ENCODE results near the gene CCDC127.

The CCDC127 gene

DNA sequence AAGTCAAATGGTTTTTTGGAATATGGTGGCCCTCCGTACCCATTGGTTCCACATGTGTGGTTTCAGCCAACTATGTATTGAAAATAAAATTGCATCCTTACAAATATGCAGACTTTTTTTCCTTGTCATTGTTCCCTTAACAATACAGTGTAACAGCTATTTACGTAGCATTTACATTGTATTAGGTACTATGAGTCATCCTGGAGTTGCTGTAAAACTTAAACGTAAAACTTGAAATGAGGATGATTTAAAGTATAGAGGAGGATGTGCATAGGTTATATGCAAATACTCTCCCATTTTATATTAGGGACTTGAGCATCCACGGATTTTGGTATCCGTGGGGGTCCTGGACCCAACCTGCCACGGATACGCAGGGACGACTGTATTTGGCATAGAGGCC, 16.5 kb upstream of the CCDC127 start:
- TF ChIP-seq ZBTB7A (IDR thresholded peaks at IDR 0.05; ENCODE audit: low read depth) (no peak), RAD21 (IDR thresholded peaks at IDR 0.05; ENCODE audit: low read depth) (no peak), TEAD4 (IDR thresholded peaks at IDR 0.05) (no peak), FOXM1 (IDR thresholded peaks at IDR 0.05; ENCODE audit: borderline replicate concordance, low read depth) (no peak), YY1 (IDR thresholded peaks at IDR 0.05; ENCODE audit: low read depth) (no peak), CREB1 (IDR thresholded peaks at IDR 0.05; ENCODE audit: low read depth) (no peak), TCF12 (IDR thresholded peaks at IDR 0.05; ENCODE audit: low read depth) (no peak), CEBPB (IDR thresholded peaks at IDR 0.05) (no peak), EP300 (IDR thresholded peaks at IDR 0.05; ENCODE audit: borderline replicate concordance) (no peak), EGR1 (IDR thresholded peaks at IDR 0.05) (no peak), NFIC (IDR thresholded peaks at IDR 0.05) (no peak)
- TF ChIP-seq, protein P1, sequence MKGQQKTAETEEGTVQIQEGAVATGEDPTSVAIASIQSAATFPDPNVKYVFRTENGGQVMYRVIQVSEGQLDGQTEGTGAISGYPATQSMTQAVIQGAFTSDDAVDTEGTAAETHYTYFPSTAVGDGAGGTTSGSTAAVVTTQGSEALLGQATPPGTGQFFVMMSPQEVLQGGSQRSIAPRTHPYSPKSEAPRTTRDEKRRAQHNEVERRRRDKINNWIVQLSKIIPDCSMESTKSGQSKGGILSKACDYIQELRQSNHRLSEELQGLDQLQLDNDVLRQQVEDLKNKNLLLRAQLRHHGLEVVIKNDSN (IDR thresholded peaks at IDR 0.05): no peak
- TF ChIP-seq, protein P2, sequence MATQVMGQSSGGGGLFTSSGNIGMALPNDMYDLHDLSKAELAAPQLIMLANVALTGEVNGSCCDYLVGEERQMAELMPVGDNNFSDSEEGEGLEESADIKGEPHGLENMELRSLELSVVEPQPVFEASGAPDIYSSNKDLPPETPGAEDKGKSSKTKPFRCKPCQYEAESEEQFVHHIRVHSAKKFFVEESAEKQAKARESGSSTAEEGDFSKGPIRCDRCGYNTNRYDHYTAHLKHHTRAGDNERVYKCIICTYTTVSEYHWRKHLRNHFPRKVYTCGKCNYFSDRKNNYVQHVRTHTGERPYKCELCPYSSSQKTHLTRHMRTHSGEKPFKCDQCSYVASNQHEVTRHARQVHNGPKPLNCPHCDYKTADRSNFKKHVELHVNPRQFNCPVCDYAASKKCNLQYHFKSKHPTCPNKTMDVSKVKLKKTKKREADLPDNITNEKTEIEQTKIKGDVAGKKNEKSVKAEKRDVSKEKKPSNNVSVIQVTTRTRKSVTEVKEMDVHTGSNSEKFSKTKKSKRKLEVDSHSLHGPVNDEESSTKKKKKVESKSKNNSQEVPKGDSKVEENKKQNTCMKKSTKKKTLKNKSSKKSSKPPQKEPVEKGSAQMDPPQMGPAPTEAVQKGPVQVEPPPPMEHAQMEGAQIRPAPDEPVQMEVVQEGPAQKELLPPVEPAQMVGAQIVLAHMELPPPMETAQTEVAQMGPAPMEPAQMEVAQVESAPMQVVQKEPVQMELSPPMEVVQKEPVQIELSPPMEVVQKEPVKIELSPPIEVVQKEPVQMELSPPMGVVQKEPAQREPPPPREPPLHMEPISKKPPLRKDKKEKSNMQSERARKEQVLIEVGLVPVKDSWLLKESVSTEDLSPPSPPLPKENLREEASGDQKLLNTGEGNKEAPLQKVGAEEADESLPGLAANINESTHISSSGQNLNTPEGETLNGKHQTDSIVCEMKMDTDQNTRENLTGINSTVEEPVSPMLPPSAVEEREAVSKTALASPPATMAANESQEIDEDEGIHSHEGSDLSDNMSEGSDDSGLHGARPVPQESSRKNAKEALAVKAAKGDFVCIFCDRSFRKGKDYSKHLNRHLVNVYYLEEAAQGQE (IDR thresholded peaks at IDR 0.05; ENCODE audit: low read depth): no peak

DNA sequence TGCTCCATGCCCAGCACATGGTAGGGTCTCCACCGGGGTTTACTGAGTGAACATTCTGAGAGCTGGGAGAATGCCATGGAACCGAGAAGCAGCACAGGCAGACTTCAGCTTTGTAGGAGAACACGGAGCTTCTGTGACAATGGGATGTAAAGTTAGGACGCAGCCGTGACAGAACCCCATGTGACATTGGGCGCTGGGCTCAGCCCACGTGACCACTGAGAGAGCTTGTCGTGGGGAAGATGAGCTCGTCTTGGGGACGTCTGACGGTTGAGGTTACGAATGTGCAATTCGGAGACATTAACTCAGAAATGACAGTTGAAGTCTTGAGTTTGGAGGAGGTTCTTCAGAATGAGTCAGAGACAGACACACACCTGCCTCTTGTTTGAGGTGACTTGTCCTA, 13.7 kb upstream of the CCDC127 start:
- TF ChIP-seq NFIC (IDR thresholded peaks at IDR 0.05): no peak
- no peak for TF ChIP-seq EP300 (IDR thresholded peaks at IDR 0.05; ENCODE audit: borderline replicate concordance)
- no peak for TF ChIP-seq TCF12 (IDR thresholded peaks at IDR 0.05; ENCODE audit: low read depth)
- TF ChIP-seq, protein P3, sequence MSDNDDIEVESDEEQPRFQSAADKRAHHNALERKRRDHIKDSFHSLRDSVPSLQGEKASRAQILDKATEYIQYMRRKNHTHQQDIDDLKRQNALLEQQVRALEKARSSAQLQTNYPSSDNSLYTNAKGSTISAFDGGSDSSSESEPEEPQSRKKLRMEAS (IDR thresholded peaks at IDR 0.05): no peak
- TF ChIP-seq TAF1 (IDR thresholded peaks at IDR 0.05; ENCODE audit: low read depth): no peak
- no peak for TF ChIP-seq TEAD4 (IDR thresholded peaks at IDR 0.05)
- TF ChIP-seq, protein P1 (IDR thresholded peaks at IDR 0.05): no peak
- TF ChIP-seq RAD21 (IDR thresholded peaks at IDR 0.05; ENCODE audit: low read depth): no peak
- no peak for TF ChIP-seq CEBPB (IDR thresholded peaks at IDR 0.05)
- no peak for TF ChIP-seq YY1 (IDR thresholded peaks at IDR 0.05; ENCODE audit: low read depth)
- TF ChIP-seq CREB1 (IDR thresholded peaks at IDR 0.05; ENCODE audit: low read depth): no peak

DNA sequence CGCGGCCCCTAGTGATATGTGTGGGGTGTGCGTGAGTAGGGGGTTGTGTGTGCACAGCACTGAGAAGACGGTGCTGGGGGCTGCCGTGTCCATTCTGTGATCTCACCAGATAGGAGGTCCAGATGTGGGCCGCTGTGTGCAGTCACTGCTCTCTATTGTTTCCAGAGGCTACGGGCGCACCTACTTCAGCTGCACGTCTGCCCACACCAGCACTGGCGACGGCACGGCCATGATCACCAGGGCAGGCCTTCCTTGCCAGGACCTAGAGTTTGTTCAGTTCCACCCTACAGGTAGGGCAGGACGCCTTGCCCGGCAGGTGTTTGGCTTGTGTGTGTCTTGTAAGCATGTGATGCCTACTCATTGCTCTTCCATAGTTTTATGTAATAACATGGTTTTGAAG, 12.8 kb upstream of the CCDC127 start:
- TF ChIP-seq, protein P1 (IDR thresholded peaks at IDR 0.05): no peak
- TF ChIP-seq TEAD4 (IDR thresholded peaks at IDR 0.05): no peak
- no peak for TF ChIP-seq TCF12 (IDR thresholded peaks at IDR 0.05; ENCODE audit: low read depth)
- no peak for TF ChIP-seq FOXM1 (IDR thresholded peaks at IDR 0.05; ENCODE audit: borderline replicate concordance, low read depth)
- TF ChIP-seq ZBTB7A (IDR thresholded peaks at IDR 0.05; ENCODE audit: low read depth): no peak
- no peak for TF ChIP-seq NFIC (IDR thresholded peaks at IDR 0.05)
- TF ChIP-seq TAF1 (IDR thresholded peaks at IDR 0.05; ENCODE audit: low read depth): no peak
- TF ChIP-seq EGR1 (IDR thresholded peaks at IDR 0.05): no peak
- no peak for TF ChIP-seq RAD21 (IDR thresholded peaks at IDR 0.05; ENCODE audit: low read depth)
- no peak for TF ChIP-seq EP300 (IDR thresholded peaks at IDR 0.05; ENCODE audit: borderline replicate concordance)
- TF ChIP-seq, protein P3 (IDR thresholded peaks at IDR 0.05): no peak

DNA sequence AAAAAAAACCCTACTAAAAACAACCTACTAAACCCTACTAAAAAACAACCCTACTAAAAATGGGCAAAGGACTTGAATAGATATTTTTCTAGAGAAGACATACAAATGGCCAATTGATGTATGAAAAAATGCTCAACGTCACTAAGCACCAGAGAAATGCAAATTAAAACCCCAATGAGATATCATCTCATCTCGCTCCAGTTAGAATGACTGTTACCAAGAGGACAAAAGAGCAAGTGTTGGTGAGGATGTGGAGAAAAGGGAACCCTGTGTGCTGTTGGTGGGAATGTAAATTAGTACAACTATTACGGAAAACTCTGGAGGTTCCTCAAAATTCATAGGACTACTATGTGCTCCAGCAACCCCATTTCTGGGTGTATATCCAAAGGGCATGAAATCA, 10.9 kb upstream of the CCDC127 start:
- no peak for TF ChIP-seq EGR1 (IDR thresholded peaks at IDR 0.05)
- TF ChIP-seq, protein P3 (IDR thresholded peaks at IDR 0.05): no peak

DNA sequence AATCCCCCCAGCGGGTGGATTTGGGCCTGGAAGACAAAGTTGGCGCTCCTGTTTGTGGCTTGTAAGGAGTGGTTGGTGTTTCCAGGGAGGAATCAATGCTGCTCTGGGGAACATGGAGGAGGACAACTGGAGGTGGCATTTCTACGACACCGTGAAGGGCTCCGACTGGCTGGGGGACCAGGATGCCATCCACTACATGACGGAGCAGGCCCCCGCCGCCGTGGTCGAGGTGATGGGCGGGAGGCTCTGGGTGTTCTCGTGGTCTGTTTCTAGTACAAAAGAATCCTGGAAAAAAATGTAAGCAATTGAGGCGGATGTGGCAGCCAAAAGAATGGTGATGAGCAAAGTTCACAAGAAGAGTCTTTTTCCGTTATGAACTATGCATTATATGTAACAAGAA, 7.4 kb upstream of the CCDC127 start:
- TF ChIP-seq NFIC (IDR thresholded peaks at IDR 0.05): no peak
- no peak for TF ChIP-seq EP300 (IDR thresholded peaks at IDR 0.05; ENCODE audit: borderline replicate concordance)
- no peak for TF ChIP-seq YY1 (IDR thresholded peaks at IDR 0.05; ENCODE audit: low read depth)
- TF ChIP-seq ZBTB7A (IDR thresholded peaks at IDR 0.05; ENCODE audit: low read depth): no peak
- TF ChIP-seq, protein P3 (IDR thresholded peaks at IDR 0.05): no peak
- TF ChIP-seq CEBPB (IDR thresholded peaks at IDR 0.05): no peak
- TF ChIP-seq RAD21 (IDR thresholded peaks at IDR 0.05; ENCODE audit: low read depth): no peak
- TF ChIP-seq FOXM1 (IDR thresholded peaks at IDR 0.05; ENCODE audit: borderline replicate concordance, low read depth): no peak
- TF ChIP-seq, protein P1 (IDR thresholded peaks at IDR 0.05): no peak
- no peak for TF ChIP-seq CREB1 (IDR thresholded peaks at IDR 0.05; ENCODE audit: low read depth)
- no peak for TF ChIP-seq TCF12 (IDR thresholded peaks at IDR 0.05; ENCODE audit: low read depth)

DNA sequence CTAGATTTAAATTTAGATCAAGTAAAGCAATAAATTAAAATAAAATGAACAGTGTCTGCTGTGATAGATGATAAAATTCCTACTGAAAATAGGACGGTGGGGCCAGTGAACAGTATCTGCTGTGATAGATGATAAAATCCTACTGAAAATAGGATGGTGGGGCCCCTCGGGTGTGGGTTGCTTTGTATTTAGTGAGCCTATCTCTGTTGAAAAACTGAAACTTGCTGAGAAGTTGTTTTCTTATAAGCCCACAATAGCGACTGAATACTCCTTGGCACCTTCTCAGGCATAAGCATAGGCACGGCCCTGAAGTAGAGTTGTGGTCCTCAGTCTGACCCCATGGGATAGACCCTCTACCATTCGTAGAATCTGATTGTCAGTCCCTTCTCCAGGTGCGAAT, 5.8 kb upstream of the CCDC127 start:
- TF ChIP-seq YY1 (IDR thresholded peaks at IDR 0.05; ENCODE audit: low read depth) (no peak), ZBTB7A (IDR thresholded peaks at IDR 0.05; ENCODE audit: low read depth) (no peak), EP300 (IDR thresholded peaks at IDR 0.05; ENCODE audit: borderline replicate concordance) (no peak), TCF12 (IDR thresholded peaks at IDR 0.05; ENCODE audit: low read depth) (no peak), TAF1 (IDR thresholded peaks at IDR 0.05; ENCODE audit: low read depth) (no peak), FOXM1 (IDR thresholded peaks at IDR 0.05; ENCODE audit: borderline replicate concordance, low read depth) (no peak), NFIC (IDR thresholded peaks at IDR 0.05) (no peak), CREB1 (IDR thresholded peaks at IDR 0.05; ENCODE audit: low read depth) (no peak), EGR1 (IDR thresholded peaks at IDR 0.05) (no peak), CEBPB (IDR thresholded peaks at IDR 0.05) (no peak)
- TF ChIP-seq, protein P3 (IDR thresholded peaks at IDR 0.05): no peak
- TF ChIP-seq, protein P2 (IDR thresholded peaks at IDR 0.05; ENCODE audit: low read depth): no peak
